GM18502 (cell line): ENCODE measurements around the gene UPF3B.
"Not testable (repeated sequence)": the region's sequence is repeated elsewhere in the genome, so short reads cannot be mapped to it uniquely, and the experiment has no call there.

ENCODE experiments used
- ATAC-seq: cut with Tn5 transposase; IDR thresholded peaks from one replicate; pipeline ENCODE4 v1.9.1; 2021; ENCODE audit warnings: mild to moderate bottlenecking; ENCODE audit not compliant: unreplicated experiment, poor library complexity

UPF3B gene

DNA sequence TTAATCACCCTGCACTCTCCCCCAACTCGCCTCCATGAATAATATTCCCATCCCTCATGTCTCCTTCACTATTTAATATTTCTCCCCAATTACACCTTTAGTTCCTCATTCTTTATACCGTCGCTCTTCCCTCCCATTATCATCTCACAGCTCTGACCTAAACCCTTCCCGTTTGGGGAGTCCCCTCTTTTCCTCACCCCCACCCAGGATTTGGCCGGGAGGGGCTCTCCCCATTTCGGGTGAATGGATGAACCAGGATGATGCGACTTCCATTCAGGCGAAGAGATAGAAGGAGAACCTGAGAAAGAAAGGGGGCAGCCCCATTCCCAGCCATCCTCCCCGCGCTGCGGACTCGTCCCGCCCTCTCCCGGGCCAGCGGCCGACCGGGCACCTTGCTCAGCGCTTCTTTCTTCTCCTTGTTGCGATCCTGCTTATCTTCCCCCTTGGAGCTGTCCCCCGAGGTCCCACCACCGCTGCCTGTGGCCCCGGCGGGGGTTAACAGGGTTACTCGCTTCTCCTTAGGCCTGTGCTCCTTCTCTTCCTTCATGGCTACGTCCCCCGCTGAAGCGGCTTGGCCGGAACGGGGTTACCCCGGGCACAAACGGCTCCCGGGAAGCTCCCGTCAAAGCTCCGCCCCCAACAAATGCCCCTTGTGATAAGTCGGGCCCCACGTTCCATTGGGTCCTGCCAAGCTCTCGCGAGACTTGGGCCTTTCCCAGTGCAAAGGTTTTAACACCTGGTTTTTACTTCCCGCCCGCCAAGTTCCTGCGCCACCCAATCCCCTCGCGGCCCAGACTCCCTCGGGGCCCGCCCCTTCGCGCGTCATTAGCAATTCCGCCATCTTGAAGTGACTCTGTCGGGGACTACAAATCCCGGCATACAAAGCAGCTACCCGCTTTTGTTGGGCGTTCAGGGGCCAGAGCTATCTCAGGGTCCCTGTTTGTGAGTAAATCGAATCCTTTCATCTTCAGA lies at the start of gene UPF3B:
Gene UPF3B (minus strand): TSS at position 582 of the 972 bp plus-strand sequence. CDS start 35 bp downstream, at position 547.
- peak; percentile 95 for ATAC-seq

GRCh38 chrX:119900976-119901375 lies 48.2 kb upstream of the UPF3B start:
- ATAC-seq, result no peak

GRCh38 chrX:119899125-119899524 lies 46.4 kb upstream of the UPF3B start:
- no peak for ATAC-seq

DNA sequence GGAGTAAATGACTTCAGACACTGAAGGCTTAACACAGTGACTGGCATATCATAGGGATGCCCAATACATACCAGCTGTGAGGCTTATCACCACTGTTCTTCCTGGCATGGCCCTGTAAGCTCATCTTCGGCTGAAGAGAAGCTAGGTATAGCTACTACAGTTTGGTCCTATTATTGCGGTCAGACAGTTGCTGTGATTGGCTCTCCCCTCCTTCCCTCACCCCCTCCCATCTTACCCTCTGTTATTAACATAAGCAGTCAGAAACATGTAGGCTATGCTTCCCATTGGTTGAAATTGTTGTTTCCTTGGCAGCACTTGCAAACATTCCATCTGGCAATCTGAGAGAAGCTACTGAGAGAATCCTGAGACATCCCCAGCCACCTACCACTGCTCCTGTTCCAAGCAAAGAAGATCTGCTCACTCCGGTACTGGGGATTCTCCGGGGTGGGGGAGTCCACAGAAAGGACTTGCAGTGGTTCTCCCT lies 43.1 kb upstream of the UPF3B start, which contains the start of gene AKAP14:
Gene AKAP14 (plus strand): TSS at position 51 of the 484 bp plus-strand sequence. CDS start 7,331 bp downstream, outside the sequence.
- ATAC-seq, result no peak

- ATAC-seq, result not testable (repeated sequence)
Observed at GRCh38 chrX:119891961-119892692, 39.4 kb upstream of the UPF3B start.

DNA sequence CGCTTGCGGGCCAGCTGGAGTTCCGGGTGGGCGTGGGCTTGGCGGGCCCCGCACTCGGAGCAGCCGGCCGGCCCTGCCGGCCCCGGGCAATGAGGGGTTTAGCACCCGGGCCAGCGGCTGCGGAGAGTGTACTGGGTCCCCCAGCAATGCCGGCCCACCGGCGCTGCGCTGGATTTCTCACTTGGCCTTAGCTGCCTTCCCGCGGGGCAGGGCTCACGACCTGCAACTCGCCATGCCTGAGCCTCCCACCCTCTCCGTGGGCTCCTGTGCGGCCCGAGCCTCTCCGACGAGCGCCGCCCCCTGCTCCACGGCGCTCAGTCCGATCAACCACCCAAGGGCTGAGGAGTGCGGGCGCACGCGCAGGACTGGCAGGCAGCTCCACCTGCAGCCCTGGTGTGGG lies 37.9 kb upstream of the UPF3B start:
- ATAC-seq, result not testable (repeated sequence)

- ATAC-seq, result peak; percentile 96
Observed at GRCh38 chrX:119887721-119888425, 35.1 kb upstream of the UPF3B start.

- no peak for ATAC-seq
Observed at GRCh38 chrX:119885554-119886428, 33.0 kb upstream of the UPF3B start.

GRCh38 chrX:119880552-119881437 lies 28.0 kb upstream of the UPF3B start:
- ATAC-seq, result peak; percentile 90

GRCh38 chrX:119880076-119880475 lies 27.3 kb upstream of the UPF3B start:
- ATAC-seq, result no peak

- ATAC-seq, result no peak
Observed at GRCh38 chrX:119878740-119879139, 26.0 kb upstream of the UPF3B start.

DNA sequence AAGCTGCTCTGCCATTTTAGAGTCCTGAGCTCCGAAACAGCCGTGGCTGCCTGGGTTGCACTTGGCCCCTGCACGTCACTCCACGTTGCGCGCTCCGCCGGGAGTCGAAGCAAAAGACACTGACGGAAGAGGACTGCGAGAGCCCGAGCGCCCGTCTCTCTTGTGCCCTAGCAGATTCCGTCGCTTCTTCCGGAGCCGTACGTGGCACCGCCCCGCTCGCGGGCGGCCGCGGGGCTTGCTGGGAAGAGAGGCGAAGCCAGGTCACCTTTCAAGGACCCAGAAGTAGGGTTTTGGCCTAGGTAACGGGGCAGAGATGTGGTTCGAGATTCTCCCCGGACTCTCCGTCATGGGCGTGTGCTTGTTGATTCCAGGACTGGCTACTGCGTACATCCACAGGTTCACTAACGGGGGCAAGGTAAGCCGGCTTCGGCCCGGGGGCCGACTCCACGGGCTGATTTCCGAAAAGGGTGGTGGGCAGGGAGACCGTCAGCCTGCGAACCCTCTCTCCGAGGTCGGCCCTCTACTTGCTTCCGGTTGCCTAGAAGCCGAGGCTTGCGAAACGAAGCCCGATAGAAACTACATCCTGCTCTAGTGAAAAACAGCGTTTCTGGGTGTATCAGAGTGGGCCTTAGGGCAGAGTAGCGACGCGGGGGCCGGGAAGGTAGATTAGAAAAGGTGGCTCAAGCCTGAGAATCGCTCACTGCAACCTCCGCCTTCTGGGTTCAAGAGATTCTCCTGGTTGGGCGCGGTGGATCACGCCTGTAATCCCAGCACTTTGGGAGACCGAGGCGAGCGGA lies 19.0 kb upstream of the UPF3B start, which contains the start of the genes NDUFA1 and RNF113A:
Gene NDUFA1 (plus strand): TSS at position 234 of the 797 bp plus-strand sequence. CDS start 80 bp downstream, at position 314.
Gene RNF113A (minus strand): TSS at position 135 of the 797 bp plus-strand sequence. CDS start 120 bp downstream, at position 15.
- peak; percentile 90 for ATAC-seq

GRCh38 chrX:119871245-119871598 lies 18.5 kb upstream of the UPF3B start:
- peak; percentile 41 for ATAC-seq

DNA sequence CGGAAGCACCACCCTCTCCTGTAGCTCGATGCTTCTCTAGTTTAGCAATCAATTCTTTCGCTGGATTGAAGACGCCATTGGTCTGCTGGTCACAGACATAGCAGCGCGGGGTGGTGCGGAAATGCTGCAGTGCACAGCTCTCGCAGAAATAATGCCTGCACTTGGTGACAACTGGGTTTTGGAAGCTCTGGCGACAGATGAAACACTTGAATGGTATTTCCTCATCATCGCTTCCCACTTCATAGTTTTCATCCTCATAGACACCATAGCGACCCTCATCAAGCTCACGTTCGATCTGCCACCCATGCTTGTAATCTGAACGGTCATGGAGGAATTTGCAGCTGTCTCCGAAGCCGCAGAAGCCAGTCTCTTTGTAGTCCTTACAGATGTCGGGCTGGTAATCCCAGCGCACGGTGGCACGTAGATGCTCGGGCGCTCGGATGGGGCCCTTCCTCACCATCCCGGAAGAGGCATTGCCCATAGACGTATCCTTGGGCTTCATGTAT lies 17.9 kb upstream of the UPF3B start:
- ATAC-seq, result peak; percentile 26

- ATAC-seq, result no peak
Observed at GRCh38 chrX:119853444-119853843, 681 bp upstream of the UPF3B start.

DNA sequence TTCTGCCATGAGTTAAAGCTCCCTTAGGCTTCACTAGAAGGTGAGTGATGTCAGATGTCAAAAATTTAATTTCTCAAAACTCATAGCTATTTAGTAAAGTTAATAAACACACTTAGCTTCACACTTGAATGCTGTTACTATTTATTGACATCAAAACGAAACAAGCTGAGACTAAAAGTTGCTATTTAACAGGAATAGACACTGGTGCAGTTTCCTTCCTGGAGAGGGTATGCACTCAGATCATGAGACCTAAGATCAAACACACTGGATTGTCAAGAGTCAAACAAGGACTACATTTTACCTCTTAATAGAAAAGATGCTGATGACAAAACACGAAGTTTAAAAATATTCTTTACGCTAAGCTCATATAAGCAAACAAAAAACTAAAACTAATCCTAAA lies 18.9 kb downstream of the UPF3B start:
- ATAC-seq, result no peak

- no peak for ATAC-seq
Observed at GRCh38 chrX:119828446-119828845, 24.3 kb downstream of the UPF3B start.
